HepG2 (cell line): ENCODE measurements around the gene TTLL11. TPM values are rescaled to one million over a fixed set of nuclear protein-coding genes. Genes with fewer than 3 reads are reported as not detected.

Experiments
- AKAP8 ChIP-seq: sonication (generic); formaldehyde crosslinking; IDR thresholded peaks from 2 replicates; pipeline ENCODE4 v1.5.1; 2020; ENCODE audit warnings: mild to moderate bottlenecking, missing genetic modification reagents
- ATRX ChIP-seq: sonication (generic); formaldehyde crosslinking; IDR thresholded peaks from 2 replicates; pipeline ENCODE4 v1.4.0; 2020; ENCODE audit warnings: missing genetic modification reagents, borderline replicate concordance
- HMGXB4 ChIP-seq, 2 experiments: sonication (generic) in 1 of 2; formaldehyde crosslinking in 1 of 2; IDR thresholded peaks; 2 replicates each; pipeline versions ENCODE4 v1.4.0 to v1.6.1; 2018 to 2020; ENCODE audit warnings: missing genetic modification reagents in 2 of 2, borderline replicate concordance in 1 of 2, low read depth in 1 of 2, mild to moderate bottlenecking in 1 of 2, missing biosample characterization in 1 of 2
- ISX ChIP-seq: sonication (generic); formaldehyde crosslinking; conservative IDR thresholded peaks from 2 replicates; pipeline ENCODE4 v1.5.0; 2020; ENCODE audit warnings: missing genetic modification reagents
- KDM2A ChIP-seq: sonication (generic); formaldehyde crosslinking; IDR thresholded peaks from 2 replicates; pipeline ENCODE4 v1.4.0; 2020; ENCODE audit warnings: low read depth, missing genetic modification reagents, borderline replicate concordance
- KLF11 ChIP-seq: IDR thresholded peaks from 2 replicates; pipeline ENCODE4 v1.6.1; 2016; ENCODE audit warnings: missing compliant biosample characterization
- LCORL ChIP-seq, 2 experiments: fragments of 450-650 bp in 1 of 2; sonication (generic) in 1 of 2; formaldehyde crosslinking in 1 of 2; IDR thresholded peaks; 2 replicates each; pipeline versions ENCODE4 v1.5.0 to v1.6.1; 2017 to 2020; ENCODE audit warnings: antibody characterized with exemption in 1 of 2, missing genetic modification reagents in 1 of 2
- MAZ ChIP-seq, 2 experiments: sonication (generic) in 1 of 2; formaldehyde crosslinking in 1 of 2; IDR thresholded peaks; 2 replicates each; pipeline versions ENCODE4 v1.5.0 to v1.6.1; 2012 to 2020; ENCODE audit warnings: low read depth in 2 of 2, mild to moderate bottlenecking in 2 of 2, borderline replicate concordance in 1 of 2, improper control_type of control experiment in 1 of 2, low read length in 1 of 2, missing genetic modification reagents in 1 of 2, moderate library complexity in 1 of 2
- NCOA5 ChIP-seq: sonication (generic); formaldehyde crosslinking; IDR thresholded peaks from 2 replicates; pipeline ENCODE4 v1.4.0; 2020; ENCODE audit warnings: missing genetic modification reagents
- NCOR1 ChIP-seq: fragments of 200-600 bp; sonication (generic); IDR thresholded peaks from 2 replicates; pipeline ENCODE4 v1.7.0; 2017; ENCODE audit warnings: antibody characterized with exemption, low read length, borderline replicate concordance
- NFE2 ChIP-seq: sonication (generic); formaldehyde crosslinking; IDR thresholded peaks from 2 replicates; pipeline ENCODE4 v1.4.0; 2020; ENCODE audit warnings: missing genetic modification reagents
- RFXAP ChIP-seq: sonication (generic); formaldehyde crosslinking; IDR thresholded peaks from 2 replicates; pipeline ENCODE4 v1.4.0; 2020; ENCODE audit warnings: missing genetic modification reagents, borderline replicate concordance
- RNF2 ChIP-seq: fragments of 450-650 bp; conservative IDR thresholded peaks from 2 replicates; pipeline ENCODE4 v1.6.1; 2016; ENCODE audit warnings: low read depth
- SP4 ChIP-seq: sonication (generic); formaldehyde crosslinking; IDR thresholded peaks from 2 replicates; pipeline ENCODE4 v1.8.1; 2023; ENCODE audit warnings: mild to moderate bottlenecking, missing genetic modification reagents
- TCF12 ChIP-seq, 2 experiments: fragments of 450-650 bp in 1 of 2; sonication (generic) in 1 of 2; formaldehyde crosslinking in 1 of 2; IDR thresholded peaks; 2 replicates each; pipeline versions ENCODE4 v1.6.1 to v1.8.0; 2017 to 2022; ENCODE audit warnings: antibody characterized with exemption in 1 of 2, mild to moderate bottlenecking in 1 of 2, missing genetic modification reagents in 1 of 2, moderate library complexity in 1 of 2
- ZKSCAN5 ChIP-seq: sonication (generic); formaldehyde crosslinking; IDR thresholded peaks from 2 replicates; pipeline ENCODE4 v1.5.1; 2020; ENCODE audit warnings: mild to moderate bottlenecking, missing genetic modification reagents
- ZNF24 ChIP-seq: fragments of 450-650 bp; IDR thresholded peaks from 2 replicates; pipeline ENCODE4 v1.6.1; 2017; ENCODE audit warnings: antibody characterized with exemption, mild to moderate bottlenecking
- ZNF34 ChIP-seq: sonication (generic); formaldehyde crosslinking; IDR thresholded peaks from 2 replicates; pipeline ENCODE4 v1.4.0; 2020; ENCODE audit warnings: mild to moderate bottlenecking, missing genetic modification reagents, borderline replicate concordance
- ZNF441 ChIP-seq: sonication (generic); formaldehyde crosslinking; IDR thresholded peaks from 2 replicates; pipeline ENCODE4 v1.7.0; 2021; ENCODE audit warnings: missing genetic modification reagents, borderline replicate concordance
- ZNF589 ChIP-seq: sonication (generic); formaldehyde crosslinking; conservative IDR thresholded peaks from 2 replicates; pipeline ENCODE4 v1.8.0; 2022; ENCODE audit warnings: mild to moderate bottlenecking, moderate library complexity, missing genetic modification reagents
- ZNF629 ChIP-seq: sonication (generic); formaldehyde crosslinking; conservative IDR thresholded peaks from 2 replicates; pipeline ENCODE4 v1.5.0; 2020; ENCODE audit warnings: missing genetic modification reagents
- ZNF749 ChIP-seq: sonication (generic); formaldehyde crosslinking; IDR thresholded peaks from 2 replicates; pipeline ENCODE4 v1.8.0; 2022; ENCODE audit warnings: mild to moderate bottlenecking, missing genetic modification reagents, moderate library complexity, borderline replicate concordance
- polyA plus RNA-seq, 8 experiments: library from polyadenylated mRNA; depleted of rRNA in 3 of 8; stranded (reverse) in 7 of 8; unstranded in 1 of 8; fragments of >200 nt; fragmentation: Illumina TruSeq in 4 of 8; extraction: Trizol in 4 of 8; gene quantifications; 2 replicates each; pipeline versions ENCODE4 v1.2.1 to v1.2.3, GENCODE V29; 2011 to 2016; ENCODE audit warnings: low read depth in 4 of 8, missing spikeins in 1 of 8, mixed read lengths in 1 of 8; ENCODE audit not compliant: insufficient read depth in 1 of 8
- total RNA-seq, 5 experiments: library from RNA; depleted of rRNA; stranded (reverse); fragments of >200 nt; fragmentation: Illumina TruSeq; extraction: Trizol; gene quantifications; 2 replicates each; pipeline ENCODE4 v1.2.3, GENCODE V29; 2016; ENCODE audit warnings: low read depth in 1 of 5
- TF ChIP-seq, protein P1 (sequence below): sonication (generic); formaldehyde crosslinking; IDR thresholded peaks from 2 replicates; pipeline ENCODE4 v1.4.0; 2020; ENCODE audit warnings: missing genetic modification reagents
- TF ChIP-seq, protein P2 (sequence below): sonication (generic); formaldehyde crosslinking; IDR thresholded peaks from 2 replicates; pipeline ENCODE4 v1.4.0; 2020; ENCODE audit warnings: missing genetic modification reagents; ENCODE audit errors: not compliant biosample characterization

TTLL11 gene
- total and polyA plus RNA-seq, 2 of the 13 experiments (the other 11 are each of a cell fraction or from before 2014, with no cell fraction given) = 4.5 to 5.2 TPM

DNA sequence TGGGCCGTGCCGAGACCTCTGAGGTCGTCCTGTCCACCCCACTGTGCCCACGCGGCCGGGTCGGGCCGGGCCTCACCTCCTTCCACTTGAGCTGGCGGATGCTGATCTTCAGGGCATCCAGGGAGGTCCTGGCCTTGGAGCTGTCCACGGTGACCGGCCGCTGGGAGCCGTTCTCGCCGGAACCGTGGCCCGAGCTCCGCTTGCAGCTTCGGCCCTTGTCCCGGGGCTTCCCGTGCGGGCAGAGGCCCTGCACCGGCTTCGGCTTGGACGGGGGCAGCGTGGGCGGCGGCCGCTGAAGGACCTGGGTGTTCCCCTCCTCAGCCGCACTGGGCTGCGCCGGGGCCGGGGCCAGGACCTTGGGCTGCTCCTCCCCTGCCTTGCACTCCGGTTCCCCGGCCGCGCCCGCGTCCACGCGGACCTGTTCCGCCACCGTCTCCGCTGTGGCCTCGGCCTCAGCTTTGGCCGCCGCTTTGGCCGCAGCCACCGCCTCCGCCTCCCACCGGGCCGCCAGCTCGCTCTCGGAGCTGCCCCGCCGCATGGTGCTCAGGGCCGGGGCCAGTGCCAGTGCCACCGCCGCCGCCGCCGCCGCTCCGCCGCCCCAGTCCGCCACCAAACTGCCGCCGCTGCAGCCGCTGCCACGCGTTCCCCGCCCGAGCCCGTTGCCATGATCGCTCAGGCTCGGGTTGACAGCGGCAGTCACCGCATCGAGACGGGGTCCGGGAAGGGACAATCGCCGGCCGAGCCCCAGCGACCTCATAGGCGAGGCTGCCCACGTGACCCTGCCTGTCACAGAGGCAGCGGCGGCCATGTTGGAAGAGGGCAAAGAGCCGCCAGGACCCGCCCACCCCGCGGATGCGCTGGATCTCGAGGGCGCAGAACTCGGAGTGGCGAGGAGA is at the start of gene TTLL11 (continued):
- TF ChIP-seq HMGXB4 (CRISPR knock-in tag; IDR thresholded peaks at IDR 0.05; ENCODE audit: borderline replicate concordance in 1 of 2, low read depth in 1 of 2) (no peak; a peak in 1 of 4 replicates), ZKSCAN5 (CRISPR knock-in tag) (no peak), ISX (CRISPR knock-in tag) (no peak), ZNF589 (CRISPR knock-in tag) (0 out of 2 replicates have a peak, but pooled peaks have one; percentile 51), LCORL (IDR thresholded peaks at IDR 0.05) (no peak), LCORL (CRISPR knock-in tag; IDR thresholded peaks at IDR 0.05) (no peak), NFE2 (CRISPR knock-in tag) (no peak), RFXAP (CRISPR knock-in tag) (peak; percentile 80; the same call in 1 of the 2 replicates), ZNF629 (no peak; the same call in 1 of the 2 replicates), TCF12 (IDR thresholded peaks at IDR 0.05) (no peak), TCF12 (CRISPR knock-in tag; IDR thresholded peaks at IDR 0.05) (0 out of 2 replicates have a peak, but pooled peaks have one; percentile 11), ZNF24 (no peak), RNF2 (peak; percentile 89; the same call in 1 of the 2 replicates), NCOA5 (CRISPR knock-in tag) (no peak), ZNF441 (CRISPR knock-in tag) (0 out of 2 replicates have a peak, but pooled peaks have one; percentile 41), SP4 (peak; percentile 74; the same call in 1 of the 2 replicates), KDM2A (CRISPR knock-in tag) (peak; percentile 89), AKAP8 (CRISPR knock-in tag) (no peak), ZNF34 (CRISPR knock-in tag) (no peak), NCOR1 (no peak), KLF11 (peak; percentile 63; the same call in 1 of the 2 replicates), MAZ (IDR thresholded peaks at IDR 0.05; ENCODE audit: borderline replicate concordance, low read depth, low read length) (no peak), MAZ (CRISPR knock-in tag; IDR thresholded peaks at IDR 0.05; ENCODE audit: low read depth) (peak; percentile 66), ATRX (CRISPR knock-in tag) (no peak), ZNF749 (CRISPR knock-in tag) (0 out of 2 replicates have a peak, but pooled peaks have one; percentile 44)
- TF ChIP-seq, protein P1, sequence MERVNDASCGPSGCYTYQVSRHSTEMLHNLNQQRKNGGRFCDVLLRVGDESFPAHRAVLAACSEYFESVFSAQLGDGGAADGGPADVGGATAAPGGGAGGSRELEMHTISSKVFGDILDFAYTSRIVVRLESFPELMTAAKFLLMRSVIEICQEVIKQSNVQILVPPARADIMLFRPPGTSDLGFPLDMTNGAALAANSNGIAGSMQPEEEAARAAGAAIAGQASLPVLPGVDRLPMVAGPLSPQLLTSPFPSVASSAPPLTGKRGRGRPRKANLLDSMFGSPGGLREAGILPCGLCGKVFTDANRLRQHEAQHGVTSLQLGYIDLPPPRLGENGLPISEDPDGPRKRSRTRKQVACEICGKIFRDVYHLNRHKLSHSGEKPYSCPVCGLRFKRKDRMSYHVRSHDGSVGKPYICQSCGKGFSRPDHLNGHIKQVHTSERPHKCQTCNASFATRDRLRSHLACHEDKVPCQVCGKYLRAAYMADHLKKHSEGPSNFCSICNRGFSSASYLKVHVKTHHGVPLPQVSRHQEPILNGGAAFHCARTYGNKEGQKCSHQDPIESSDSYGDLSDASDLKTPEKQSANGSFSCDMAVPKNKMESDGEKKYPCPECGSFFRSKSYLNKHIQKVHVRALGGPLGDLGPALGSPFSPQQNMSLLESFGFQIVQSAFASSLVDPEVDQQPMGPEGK (CRISPR knock-in tag) = no peak
- TF ChIP-seq, protein P2, sequence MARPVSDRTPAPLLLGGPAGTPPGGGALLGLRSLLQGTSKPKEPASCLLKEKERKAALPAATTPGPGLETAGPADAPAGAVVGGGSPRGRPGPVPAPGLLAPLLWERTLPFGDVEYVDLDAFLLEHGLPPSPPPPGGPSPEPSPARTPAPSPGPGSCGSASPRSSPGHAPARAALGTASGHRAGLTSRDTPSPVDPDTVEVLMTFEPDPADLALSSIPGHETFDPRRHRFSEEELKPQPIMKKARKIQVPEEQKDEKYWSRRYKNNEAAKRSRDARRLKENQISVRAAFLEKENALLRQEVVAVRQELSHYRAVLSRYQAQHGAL (CRISPR knock-in tag) = no peak
